Activated CD8-positive, alpha-beta memory T cell treated with anti-CD3 and anti-CD28 coated beads, Interleukin-2, amount 10 ng/mL, durations not matched to agents 7 days and 5 days (primary cell): ENCODE data around the gene GPR21. TPM values are rescaled to one million over a fixed set of nuclear protein-coding genes. Genes with fewer than 3 reads are reported as not detected.

Source experiments
- ATAC-seq: fragments of 150-1000 bp; cut with Tn5 transposase; one replicate; pipeline ENCODE4 v1.10.0; 2021; ENCODE audit warnings: moderate library complexity
- CTCF ChIA-PET: fragments of 350-600 bp; sonication (Branson Sonifier 250); formaldehyde crosslinking; loops from one replicate; lab custom pipeline; 2021; ENCODE audit warnings: antibody characterized with exemption; lab: Charles Lee
- DNase-seq: peaks from one replicate; pipeline ENCODE4 v3.0.0-alpha.2; 2020
- H3K27ac Mint-ChIP-seq: one replicate; pipeline ENCODE4 v1.8.0; 2021; ENCODE audit warnings: mild to moderate bottlenecking, mixed read lengths
- H3K27me3 Mint-ChIP-seq: one replicate; pipeline ENCODE4 v1.8.0; 2021; ENCODE audit warnings: mixed read lengths
- H3K36me3 Mint-ChIP-seq: one replicate; pipeline ENCODE4 v1.8.0; 2021; ENCODE audit warnings: mild to moderate bottlenecking, mixed read lengths
- H3K4me1 Mint-ChIP-seq: one replicate; pipeline ENCODE4 v1.8.0; 2021; ENCODE audit warnings: mixed read lengths
- H3K4me3 Mint-ChIP-seq: one replicate; pipeline ENCODE4 v1.8.0; 2021; ENCODE audit warnings: mild to moderate bottlenecking, moderate library complexity, mixed read lengths
- H3K9me3 Mint-ChIP-seq: one replicate; pipeline ENCODE4 v1.8.0; 2022; ENCODE audit warnings: low read depth, mixed read lengths
- total RNA-seq, 2 experiments: library from RNA; stranded (reverse); gene quantifications; one replicate each; pipeline ENCODE4 v1.2.3, GENCODE V29; 2021

GPR21 gene
- total RNA-seq, 2 experiments from 2014 or later = 0.37 to 1.2 TPM

GRCh38 chr9:123080444-123080843, 47.0 kb downstream of the GPR21 start:
- H3K27ac Mint-ChIP-seq = no peak overlapping the region
- H3K4me1 Mint-ChIP-seq = no peaks in the 10 kb centered on the region
- ATAC-seq (no peak), DNase-seq (no peak)
- CTCF ChIA-PET = interaction anchor here (0.9 to 4.0 kb wide), 5 partner anchors 9 to 269 kb away, joined by 3 to 40 read pairs (median 4); no protein-coding TSS in a partner anchor
- no peaks in the 10 kb centered on the region for H3K9me3 Mint-ChIP-seq
- H3K4me3 Mint-ChIP-seq = no peak overlapping the region
- H3K27me3 Mint-ChIP-seq = no peaks in the 10 kb centered on the region
- H3K36me3 Mint-ChIP-seq = peaks cover 11% of the 10 kb centered on the region

- Mint-ChIP-seq H3K27me3 (no peaks in the 10 kb centered on the region), H3K4me1 (peaks cover 4% of the 10 kb centered on the region), H3K36me3 (peaks cover 13% of the 10 kb centered on the region), H3K9me3 (no peaks in the 10 kb centered on the region), H3K4me3 (no peak overlapping the region), H3K27ac (no peak overlapping the region)
- DNase-seq = no peak
- CTCF ChIA-PET = interaction anchor here (0.7 to 4.0 kb wide), 8 partner anchors 10 to 278 kb away, joined by 3 to 40 read pairs (median 4); no protein-coding TSS in a partner anchor
- no peak for ATAC-seq
Measured at GRCh38 chr9:123081824-123082223, 48.4 kb downstream of the GPR21 start.

GRCh38 chr9:123083680-123084079, 50.2 kb downstream of the GPR21 start:
- H3K27me3 Mint-ChIP-seq = no peaks in the 10 kb centered on the region
- H3K36me3 Mint-ChIP-seq = peaks cover 13% of the 10 kb centered on the region
- no peak overlapping the region for H3K4me3 Mint-ChIP-seq
- H3K9me3 Mint-ChIP-seq = no peaks in the 10 kb centered on the region
- DNase-seq (no peak), ATAC-seq (no peak)
- H3K4me1 Mint-ChIP-seq = peaks cover 4% of the 10 kb centered on the region
- H3K27ac Mint-ChIP-seq = no peak overlapping the region
- CTCF ChIA-PET = interaction anchor here (2.2 to 4.0 kb wide), 2 partner anchors 9 to 266 kb away, joined by 8 to 40 read pairs; no protein-coding TSS in a partner anchor

- DNase-seq (no peak), ATAC-seq (no peak)
- Mint-ChIP-seq H3K36me3 (peaks cover 13% of the 10 kb centered on the region), H3K27me3 (no peaks in the 10 kb centered on the region), H3K4me1 (peaks cover 4% of the 10 kb centered on the region), H3K27ac (no peak overlapping the region), H3K9me3 (no peaks in the 10 kb centered on the region), H3K4me3 (no peak overlapping the region)
- CTCF ChIA-PET = interaction anchor here (0.9 kb wide), 1 partner anchor 272 kb away, joined by 3 read pairs; no protein-coding TSS in a partner anchor
Measured at GRCh38 chr9:123084256-123084655, 50.8 kb downstream of the GPR21 start.

Other genes with a start within 250 kb of the GPR21 start
- not detected for gene OR5C1, start 244.7 kb upstream of the GPR21 start, total RNA-seq
- not detected for gene OR1K1, start 233.5 kb upstream of the GPR21 start, total RNA-seq
- gene PDCL, start 205.1 kb upstream of the GPR21 start, total RNA-seq = 10 to 100 TPM; 22.0 to 29.0 TPM
- 10 to 100 TPM; 49.7 to 53.7 TPM for gene RC3H2, start 128.3 kb upstream of the GPR21 start, total RNA-seq
- gene ZBTB6, start 120.3 kb upstream of the GPR21 start, total RNA-seq = 10 to 100 TPM in 1 of 2 experiments, 1 to 10 TPM in 1; 9.4 to 11.7 TPM
- 1 to 10 TPM; 7.7 to 9.0 TPM for gene ZBTB26, start 102.2 kb upstream of the GPR21 start, total RNA-seq
- gene RABGAP1, start 92.6 kb upstream of the GPR21 start, total RNA-seq = 10 to 100 TPM; 24.2 to 27.0 TPM
- gene STRBP, start 234.9 kb downstream of the GPR21 start, total RNA-seq = 10 to 100 TPM; 19.3 to 27.4 TPM